Measurements from ENCODE around the gene OST4.
"Not testable (repeated sequence)": the region's sequence is repeated elsewhere in the genome, so short reads cannot be mapped to it uniquely, and the experiment has no call there.

The OST4 gene

GRCh38 chr2:27078267-27079194 is 7.1 kb upstream of the OST4 start, which contains the start of gene EMILIN1:
EMILIN1 (plus strand) TSS chr2:27078615; CDS start chr2:27079066, 451 bp downstream.
- no peak for DNase-seq

GRCh38 chr2:27077231-27077630 is 5.8 kb upstream of the OST4 start:
- DNase-seq, result no peak

- DNase-seq, result no peak
These were observed 4.9 kb upstream of the OST4 start for GRCh38 chr2:27076323-27076722.

- not testable (repeated sequence) for DNase-seq
These were observed 4.1 kb upstream of the OST4 start for GRCh38 chr2:27075566-27075871.

GRCh38 chr2:27074738-27075565 is 3.5 kb upstream of the OST4 start:
- DNase-seq, result peak; percentile 43

- no peak for DNase-seq
These were observed 2.3 kb upstream of the OST4 start for GRCh38 chr2:27073782-27074181.

- no peak for DNase-seq
These were observed 1.5 kb upstream of the OST4 start for GRCh38 chr2:27072920-27073319.

GRCh38 chr2:27071990-27072830 is 756 bp upstream of the OST4 start:
- peak; percentile 14 for DNase-seq

GRCh38 chr2:27070653-27071276 is 689 bp downstream of the OST4 start:
- DNase-seq, result no peak

- no peak for DNase-seq
These were observed 1.4 kb downstream of the OST4 start for GRCh38 chr2:27069961-27070618.

GRCh38 chr2:27069436-27069835 is 2.0 kb downstream of the OST4 start:
- DNase-seq, result no peak

GRCh38 chr2:27067385-27067784 is 4.1 kb downstream of the OST4 start:
- DNase-seq, result no peak

- no peak for DNase-seq
These were observed 6.3 kb downstream of the OST4 start for GRCh38 chr2:27065128-27065527.

GRCh38 chr2:27060323-27060722 is 11.1 kb downstream of the OST4 start:
- DNase-seq, result no peak

- DNase-seq, result no peak
These were observed 12.2 kb downstream of the OST4 start for GRCh38 chr2:27059141-27059820.

GRCh38 chr2:27058210-27058609 is 13.2 kb downstream of the OST4 start:
- no peak for DNase-seq

- no peak for DNase-seq
These were observed 14.3 kb downstream of the OST4 start for GRCh38 chr2:27057184-27057583.

- DNase-seq, result no peak
These were observed 16.7 kb downstream of the OST4 start for GRCh38 chr2:27054721-27055120.

GRCh38 chr2:27053776-27054175 is 17.7 kb downstream of the OST4 start:
- DNase-seq, result no peak

GRCh38 chr2:27053321-27053720 is 18.1 kb downstream of the OST4 start:
- DNase-seq, result no peak

GRCh38 chr2:27051902-27052645 is 19.4 kb downstream of the OST4 start:
- no peak for DNase-seq

All from CD4-positive, alpha-beta T cell treated with Interleukin-4 for 4 hours (primary cell).